Fibroblast of lung (primary cell): ENCODE results near the gene MAML3.
"Not testable (repeated sequence)": the region's sequence is repeated elsewhere in the genome, so short reads cannot be mapped to it uniquely, and the experiment has no call there.

Experiments used
- CTCF ChIP-seq, 2 donors: IDR thresholded peaks in 1 of 2; conservative IDR thresholded peaks in 1 of 2; 1 replicate in 1 of 2; 2 replicates in 1 of 2; pipeline ENCODE4 v1.5.1; 2011 to 2012; ENCODE audit warnings: low read length in 2 of 2, control low read depth in 1 of 2, inconsistent platforms in 1 of 2, low read depth in 1 of 2, mild to moderate bottlenecking in 1 of 2
- EZH2 ChIP-seq: IDR thresholded peaks from 2 replicates; pipeline ENCODE4 v1.5.1; 2012; ENCODE audit warnings: low read length, control low read depth, mild to moderate bottlenecking; ENCODE audit errors: missing control alignments

DNA sequence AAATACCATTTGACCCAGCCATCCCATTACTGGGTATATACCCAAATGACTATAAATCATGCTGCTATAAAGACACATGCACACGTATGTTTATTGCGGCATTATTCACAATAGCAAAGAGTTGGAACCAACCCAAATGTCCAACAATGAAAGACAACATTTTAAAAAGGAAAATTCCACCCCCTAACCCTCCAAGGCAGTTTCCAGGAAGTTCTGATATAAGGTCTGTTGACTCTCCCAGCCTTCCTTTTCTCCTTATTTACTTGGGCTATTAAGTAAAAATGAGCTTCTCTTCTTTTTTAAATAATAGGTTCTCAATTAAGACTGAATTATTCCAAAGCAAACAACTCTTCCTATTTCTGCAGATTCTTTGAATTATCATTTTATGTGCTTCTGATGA, 209.1 kb downstream of the MAML3 start:
- TF ChIP-seq CTCF (conservative IDR thresholded peaks at IDR 0.05 in 1 of 2, IDR thresholded peaks at IDR 0.05 in 1 of 2; ENCODE audit: low read depth in 1 of 2, low read length in 2 of 2); EZH2: not testable (repeated sequence)
